ENCODE results near the gene SNX30. TPM values are rescaled to one million over a fixed set of nuclear protein-coding genes. Genes with fewer than 3 reads are reported as not detected.

SNX30 gene
- total RNA-seq, 1 experiment from 2014 or later: 12.7 TPM

- no peak overlapping the region for H3K9ac ChIP-seq (ENCODE audit: low read length)
These were observed 14.7 kb downstream of the SNX30 start for GRCh38 chr9:112765281-112765680.

More at GRCh38 chr9:112765281-112765680, 14.7 kb downstream of the SNX30 start:
- BruUV-seq (replicated peaks): no TSS peak
- RAD21 ChIA-PET (ENCODE audit: low non-redundant PET in 1 of 2, low total read pairs in 2 of 2, uncharacterized antibody in 2 of 2, unreplicated experiment in 2 of 2): no interaction called here
- no peak for DNase-seq (ENCODE audit: low read depth, low spot score)
- no peaks in the 10 kb centered on the region; the same call in 1 of the 2 replicates for H3K79me2 ChIP-seq (ENCODE audit: insufficient read depth, low read length)
- H3K9me3 ChIP-seq (ENCODE audit: control insufficient read depth in 1 of 2, insufficient read depth in 1 of 2, low read depth in 1 of 2, low read length in 2 of 2): no peaks in the 10 kb centered on the region
- H3K36me3 ChIP-seq (ENCODE audit: control insufficient read depth in 1 of 2, insufficient read depth in 2 of 2, low read length in 2 of 2): no peaks in the 10 kb centered on the region
- no peaks in the 10 kb centered on the region for H3K9me2 ChIP-seq (ENCODE audit: insufficient read depth)
- no peak overlapping the region for H3K27ac ChIP-seq (ENCODE audit: low read depth, low read length)
- ATAC-seq: no peak
- no peak for TF ChIP-seq POLR2A (IDR thresholded peaks at IDR 0.05; ENCODE audit: borderline replicate concordance, extremely low read depth, insufficient read depth, insufficient read length)
- TF ChIP-seq ATF3 (IDR thresholded peaks at IDR 0.05): no peak
- no peak for TF ChIP-seq ZNF274 (IDR thresholded peaks at IDR 0.05; ENCODE audit: low read depth, low read length)
- TF ChIP-seq, protein P1, sequence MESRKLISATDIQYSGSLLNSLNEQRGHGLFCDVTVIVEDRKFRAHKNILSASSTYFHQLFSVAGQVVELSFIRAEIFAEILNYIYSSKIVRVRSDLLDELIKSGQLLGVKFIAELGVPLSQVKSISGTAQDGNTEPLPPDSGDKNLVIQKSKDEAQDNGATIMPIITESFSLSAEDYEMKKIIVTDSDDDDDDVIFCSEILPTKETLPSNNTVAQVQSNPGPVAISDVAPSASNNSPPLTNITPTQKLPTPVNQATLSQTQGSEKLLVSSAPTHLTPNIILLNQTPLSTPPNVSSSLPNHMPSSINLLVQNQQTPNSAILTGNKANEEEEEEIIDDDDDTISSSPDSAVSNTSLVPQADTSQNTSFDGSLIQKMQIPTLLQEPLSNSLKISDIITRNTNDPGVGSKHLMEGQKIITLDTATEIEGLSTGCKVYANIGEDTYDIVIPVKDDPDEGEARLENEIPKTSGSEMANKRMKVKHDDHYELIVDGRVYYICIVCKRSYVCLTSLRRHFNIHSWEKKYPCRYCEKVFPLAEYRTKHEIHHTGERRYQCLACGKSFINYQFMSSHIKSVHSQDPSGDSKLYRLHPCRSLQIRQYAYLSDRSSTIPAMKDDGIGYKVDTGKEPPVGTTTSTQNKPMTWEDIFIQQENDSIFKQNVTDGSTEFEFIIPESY (IDR thresholded peaks at IDR 0.05; ENCODE audit: extremely low read depth, insufficient replicate concordance, low read length): no peak
- no peak for TF ChIP-seq RAD21 (IDR thresholded peaks at IDR 0.05; ENCODE audit: low read depth)
- TF ChIP-seq CTCF (IDR thresholded peaks at IDR 0.05 in 2 of 3, conservative IDR thresholded peaks at IDR 0.05 in 1 of 3; ENCODE audit: borderline replicate concordance in 1 of 3, insufficient read depth in 1 of 3, low read depth in 2 of 3, low read length in 2 of 3): no peak
- no peak for TF ChIP-seq JUND (IDR thresholded peaks at IDR 0.05)
- no peaks in the 10 kb centered on the region for H4K20me1 ChIP-seq (ENCODE audit: insufficient read depth)
- CTCF ChIA-PET: no interaction called here
- no peaks in the 10 kb centered on the region for H3K27me3 ChIP-seq (ENCODE audit: insufficient read depth, low read length)
- H2AFZ ChIP-seq (ENCODE audit: low read depth, low read length, poor library complexity, severe bottlenecking): no peak overlapping the region
- no peak overlapping the region for H3K4me3 ChIP-seq (replicated peaks in 1 of 2; ENCODE audit: low read depth in 1 of 2, low read length in 2 of 2)
- POLR2A ChIA-PET: interaction anchor here (1.3 kb wide), 1 partner anchor 16 kb away, joined by 4 read pairs; no protein-coding TSS in a partner anchor
- intact Hi-C loops (cut with micrococcal nuclease): no loop called here
- no peak overlapping the region for H3K4me2 ChIP-seq (ENCODE audit: low read length)
- H3K4me1 ChIP-seq (ENCODE audit: control insufficient read depth in 1 of 2, insufficient read depth in 2 of 2, low read length in 2 of 2): no peaks in the 10 kb centered on the region
